Suprapubic skin (tissue), 4 donors: ENCODE data around the gene ACAA1.

ENCODE experiments used
- EP300 ChIP-seq: sonication (generic); formaldehyde crosslinking; IDR thresholded peaks from one replicate; pipeline ENCODE4 v1.6.1; 2017; ENCODE audit warnings: antibody characterized with exemption
- POLR2AphosphoS5 ChIP-seq, 3 donors: sonication (generic); formaldehyde crosslinking; IDR thresholded peaks; one replicate each; pipeline ENCODE4 v1.6.1; 2017; ENCODE audit warnings: antibody characterized with exemption in 3 of 3
- TF ChIP-seq, protein P1 (sequence below), 2 donors: fragments of 200-600 bp in 1 of 2; fragments of 450-650 bp in 1 of 2; sonication (generic) in 1 of 2; IDR thresholded peaks; one replicate each; pipeline ENCODE4 v1.5.1; 2016 to 2019; ENCODE audit warnings: antibody characterized with exemption in 2 of 2, mild to moderate bottlenecking in 1 of 2, moderate library complexity in 1 of 2

DNA sequence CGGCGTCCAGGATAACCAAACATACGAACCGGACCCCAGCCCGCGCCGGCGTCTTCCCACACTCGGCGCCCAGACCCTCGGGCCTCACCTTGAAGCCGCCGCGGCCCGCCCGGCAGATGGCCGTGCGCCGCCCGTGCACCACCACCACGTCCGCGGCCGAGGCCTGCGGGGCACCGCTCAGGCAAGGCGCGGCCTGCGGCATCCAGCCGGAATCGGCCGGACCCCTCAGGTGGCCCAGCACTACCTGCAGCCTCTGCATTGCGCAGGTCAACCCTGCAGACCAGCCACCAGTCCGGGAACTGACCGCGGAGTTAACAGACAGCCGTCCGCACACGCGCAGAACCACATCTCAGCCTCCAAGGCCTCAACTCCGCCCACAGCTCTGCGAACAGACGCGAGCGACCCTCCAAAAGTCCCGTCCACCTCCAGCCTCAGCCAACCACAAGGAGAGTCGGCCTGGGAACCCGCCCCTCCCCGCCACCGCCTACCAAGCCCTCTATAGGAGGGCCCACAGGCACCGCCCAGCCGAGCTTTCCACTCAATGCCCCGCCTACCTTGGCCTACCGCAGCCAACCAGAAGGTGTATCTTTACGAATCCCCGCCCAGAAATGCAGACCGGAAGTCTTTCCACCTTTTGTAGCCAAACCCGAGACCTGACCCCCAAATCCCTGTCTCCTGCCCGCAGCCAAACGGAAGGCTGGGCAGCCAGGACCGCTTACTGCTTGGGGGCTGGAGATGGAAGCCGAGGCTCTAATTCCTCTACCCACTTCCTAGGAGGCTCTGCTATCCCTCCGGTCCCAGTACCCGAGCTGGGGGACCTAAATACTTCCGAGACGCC lies at the start of gene ACAA1:
- TF ChIP-seq POLR2AphosphoS5 (IDR thresholded peaks at IDR 0.05), result peak; percentile 35 to 74 (median 47)
- TF ChIP-seq, protein P1, sequence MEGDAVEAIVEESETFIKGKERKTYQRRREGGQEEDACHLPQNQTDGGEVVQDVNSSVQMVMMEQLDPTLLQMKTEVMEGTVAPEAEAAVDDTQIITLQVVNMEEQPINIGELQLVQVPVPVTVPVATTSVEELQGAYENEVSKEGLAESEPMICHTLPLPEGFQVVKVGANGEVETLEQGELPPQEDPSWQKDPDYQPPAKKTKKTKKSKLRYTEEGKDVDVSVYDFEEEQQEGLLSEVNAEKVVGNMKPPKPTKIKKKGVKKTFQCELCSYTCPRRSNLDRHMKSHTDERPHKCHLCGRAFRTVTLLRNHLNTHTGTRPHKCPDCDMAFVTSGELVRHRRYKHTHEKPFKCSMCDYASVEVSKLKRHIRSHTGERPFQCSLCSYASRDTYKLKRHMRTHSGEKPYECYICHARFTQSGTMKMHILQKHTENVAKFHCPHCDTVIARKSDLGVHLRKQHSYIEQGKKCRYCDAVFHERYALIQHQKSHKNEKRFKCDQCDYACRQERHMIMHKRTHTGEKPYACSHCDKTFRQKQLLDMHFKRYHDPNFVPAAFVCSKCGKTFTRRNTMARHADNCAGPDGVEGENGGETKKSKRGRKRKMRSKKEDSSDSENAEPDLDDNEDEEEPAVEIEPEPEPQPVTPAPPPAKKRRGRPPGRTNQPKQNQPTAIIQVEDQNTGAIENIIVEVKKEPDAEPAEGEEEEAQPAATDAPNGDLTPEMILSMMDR (IDR thresholded peaks at IDR 0.05), result no peak
- no peak for TF ChIP-seq EP300
